Kidney capillary endothelial cell (primary cell): ENCODE results near the gene SPATA33.
"Not testable (repeated sequence)": the region's sequence is repeated elsewhere in the genome, so short reads cannot be mapped to it uniquely, and the experiment has no call there.

Experiments used
- DNase-seq: peaks from one replicate; pipeline ENCODE4 v3.0.0-alpha.2; 2018; ENCODE audit warnings: low spot score

SPATA33 gene

GRCh38 chr16:89664238-89664637, 6.6 kb downstream of the SPATA33 start:
- not testable (repeated sequence) for DNase-seq

GRCh38 chr16:89667000-89667399, 9.4 kb downstream of the SPATA33 start:
- DNase-seq: not testable (repeated sequence)

DNA sequence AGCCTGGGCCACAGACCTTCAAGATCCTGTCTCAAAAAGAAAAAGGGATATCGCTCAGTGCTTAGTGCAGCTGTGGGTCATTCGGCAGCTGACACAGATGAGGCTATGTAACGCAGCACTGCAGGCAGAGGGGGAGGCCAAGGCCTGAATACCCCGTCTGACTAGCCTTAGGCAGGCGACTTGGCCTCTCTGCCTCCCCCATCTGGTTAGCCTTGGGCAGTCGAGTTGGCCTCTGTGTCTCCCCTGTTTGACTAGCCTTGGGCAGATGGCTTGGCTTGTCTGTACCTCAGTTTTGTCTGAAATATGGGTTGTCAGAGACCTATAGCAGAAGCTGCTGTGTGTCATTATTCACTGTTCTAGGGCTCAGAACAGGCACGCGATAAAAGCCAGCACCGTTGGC, 10.0 kb downstream of the SPATA33 start:
- no peak for DNase-seq

GRCh38 chr16:89668790-89669158, 11.1 kb downstream of the SPATA33 start:
- DNase-seq: no peak

GRCh38 chr16:89669755-89670154, 12.1 kb downstream of the SPATA33 start:
- no peak for DNase-seq

GRCh38 chr16:89670496-89671431, 13.1 kb downstream of the SPATA33 start:
- DNase-seq: no peak

DNA sequence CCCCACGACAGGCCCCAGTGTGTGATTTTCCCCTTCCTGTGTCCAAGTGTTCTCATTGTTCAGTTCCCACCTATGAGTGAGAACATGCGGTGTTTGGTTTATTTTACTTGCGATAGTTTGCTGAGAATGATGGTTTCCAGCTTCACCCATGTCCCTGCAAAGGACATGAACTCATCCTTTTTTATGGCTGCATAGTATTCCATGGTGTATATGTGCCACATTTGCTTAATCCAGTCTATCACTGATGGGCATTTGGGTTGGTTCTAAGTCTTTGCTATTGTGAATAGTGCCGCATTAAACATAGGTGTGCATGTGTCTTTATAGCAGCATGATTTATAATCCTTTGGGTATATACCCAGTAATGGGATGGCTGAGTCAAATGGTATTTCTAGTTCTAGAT, 13.9 kb downstream of the SPATA33 start:
- DNase-seq: not testable (repeated sequence)

GRCh38 chr16:89672177-89672941, 14.7 kb downstream of the SPATA33 start:
- DNase-seq: no peak

DNA sequence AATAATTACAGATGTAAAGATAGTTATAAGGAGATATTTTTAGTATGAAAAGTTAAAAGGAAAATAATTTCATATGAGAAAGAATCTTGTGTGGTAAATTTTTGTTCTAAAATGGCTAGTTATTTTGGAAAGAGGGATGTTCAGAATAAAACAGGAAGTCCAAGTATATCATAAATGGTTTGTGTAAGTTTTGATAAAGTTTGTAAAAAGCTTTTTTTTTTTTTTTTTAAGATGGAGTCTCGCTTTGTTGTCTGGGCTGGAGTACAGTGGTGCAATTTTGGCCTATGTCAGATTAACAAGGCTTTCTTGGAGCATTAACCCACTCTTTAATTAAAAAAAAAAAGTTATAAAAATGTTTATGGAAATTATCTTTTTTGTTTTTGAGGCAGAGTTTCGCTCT, 20.6 kb downstream of the SPATA33 start:
- no peak for DNase-seq

GRCh38 chr16:89685916-89686315, 28.3 kb downstream of the SPATA33 start:
- no peak for DNase-seq

DNA sequence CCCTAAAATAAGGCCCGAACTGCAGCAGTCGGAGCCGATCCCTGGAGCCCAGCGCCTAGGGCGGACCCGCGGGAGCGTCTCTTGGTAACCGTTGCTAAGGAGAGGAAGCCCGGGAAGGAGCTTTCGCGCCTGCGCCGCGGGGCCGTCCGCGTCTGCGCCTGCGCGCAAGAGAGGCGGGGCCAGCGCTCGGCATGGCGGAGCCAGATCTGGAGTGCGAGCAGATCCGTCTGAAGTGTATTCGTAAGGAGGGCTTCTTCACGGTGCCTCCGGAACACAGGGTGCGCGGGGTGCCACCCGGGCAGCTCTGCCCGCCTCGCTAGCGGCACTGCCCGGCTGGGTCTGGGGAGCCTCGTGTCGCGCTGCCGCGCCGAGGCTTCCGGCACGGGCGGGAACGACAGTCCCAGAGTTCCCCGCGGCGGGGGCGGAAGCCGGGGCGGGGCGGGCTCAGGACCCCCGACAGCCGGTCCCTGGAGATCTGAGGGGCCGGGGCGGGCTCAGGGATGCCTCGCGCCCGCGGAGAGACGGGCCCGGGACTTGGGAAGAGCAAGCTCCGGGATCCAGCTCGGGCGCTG, 29.0 kb downstream of the SPATA33 start, which contains the start of gene CDK10:
Gene CDK10 (plus strand): TSS at position 170 of the 572 bp plus-strand sequence. CDS start 22 bp downstream, at position 192.
- DNase-seq: peak; percentile 89

- DNase-seq: peak; percentile 30
These were observed 29.7 kb downstream of the SPATA33 start for GRCh38 chr16:89687092-89687940.

DNA sequence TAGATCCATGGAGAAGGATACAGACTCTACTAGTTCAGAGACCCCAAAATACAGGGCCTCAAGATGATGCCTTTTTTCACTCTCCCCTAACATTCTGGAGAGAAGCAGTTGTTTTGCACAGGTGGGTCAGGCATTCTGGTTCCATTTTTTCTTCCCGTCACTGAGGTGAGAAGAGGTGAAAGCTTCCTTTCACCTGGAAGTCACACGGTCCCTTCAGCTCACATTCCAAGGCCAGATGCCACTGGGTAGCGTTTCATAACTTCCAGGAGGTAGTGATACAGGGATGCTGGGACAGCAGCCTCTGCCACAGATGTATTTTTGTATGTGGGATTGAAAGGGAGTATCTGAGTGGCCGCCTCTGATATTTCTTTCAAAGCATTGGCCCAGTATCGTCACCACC, 30.8 kb downstream of the SPATA33 start:
- no peak for DNase-seq

- no peak for DNase-seq
These were observed 31.5 kb downstream of the SPATA33 start for GRCh38 chr16:89689142-89689541.

- DNase-seq: not testable (repeated sequence)
These were observed 32.0 kb downstream of the SPATA33 start for GRCh38 chr16:89689621-89690020.

DNA sequence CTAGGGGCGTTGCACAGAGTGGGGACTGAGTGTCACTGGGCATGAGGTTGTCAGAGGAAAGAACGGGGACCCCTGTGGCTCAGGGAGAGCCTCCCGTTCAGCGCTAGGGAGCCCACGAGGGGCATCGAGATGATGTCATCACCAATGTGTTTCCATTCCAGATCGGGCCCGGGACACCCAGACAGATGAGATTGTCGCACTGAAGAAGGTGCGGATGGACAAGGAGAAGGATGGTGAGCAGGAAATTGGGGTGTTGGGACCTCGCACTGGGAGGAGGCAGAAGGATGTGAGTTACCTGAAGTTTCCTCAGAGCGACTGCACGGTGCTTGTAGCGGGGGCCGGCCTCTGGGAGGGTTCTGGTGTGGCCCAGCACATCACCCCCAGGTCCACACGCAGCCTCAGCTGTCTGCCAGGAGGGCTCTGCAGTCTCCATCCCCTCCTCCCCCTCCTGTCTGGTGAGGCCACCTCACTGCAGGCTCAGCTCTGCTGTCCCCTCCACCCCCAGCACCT, 32.8 kb downstream of the SPATA33 start:
- DNase-seq: no peak

- no peak for DNase-seq
These were observed 33.8 kb downstream of the SPATA33 start for GRCh38 chr16:89691231-89691985.

GRCh38 chr16:89691986-89692569, 34.4 kb downstream of the SPATA33 start:
- no peak for DNase-seq

- DNase-seq: no peak
These were observed 35.7 kb downstream of the SPATA33 start for GRCh38 chr16:89693289-89693731.
